ENCODE data around the gene CBFA2T2.

- TF ChIP-seq, protein P1, sequence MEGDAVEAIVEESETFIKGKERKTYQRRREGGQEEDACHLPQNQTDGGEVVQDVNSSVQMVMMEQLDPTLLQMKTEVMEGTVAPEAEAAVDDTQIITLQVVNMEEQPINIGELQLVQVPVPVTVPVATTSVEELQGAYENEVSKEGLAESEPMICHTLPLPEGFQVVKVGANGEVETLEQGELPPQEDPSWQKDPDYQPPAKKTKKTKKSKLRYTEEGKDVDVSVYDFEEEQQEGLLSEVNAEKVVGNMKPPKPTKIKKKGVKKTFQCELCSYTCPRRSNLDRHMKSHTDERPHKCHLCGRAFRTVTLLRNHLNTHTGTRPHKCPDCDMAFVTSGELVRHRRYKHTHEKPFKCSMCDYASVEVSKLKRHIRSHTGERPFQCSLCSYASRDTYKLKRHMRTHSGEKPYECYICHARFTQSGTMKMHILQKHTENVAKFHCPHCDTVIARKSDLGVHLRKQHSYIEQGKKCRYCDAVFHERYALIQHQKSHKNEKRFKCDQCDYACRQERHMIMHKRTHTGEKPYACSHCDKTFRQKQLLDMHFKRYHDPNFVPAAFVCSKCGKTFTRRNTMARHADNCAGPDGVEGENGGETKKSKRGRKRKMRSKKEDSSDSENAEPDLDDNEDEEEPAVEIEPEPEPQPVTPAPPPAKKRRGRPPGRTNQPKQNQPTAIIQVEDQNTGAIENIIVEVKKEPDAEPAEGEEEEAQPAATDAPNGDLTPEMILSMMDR (conservative IDR thresholded peaks at IDR 0.05; ENCODE audit: low read depth, low read length), result no peak
- TF ChIP-seq EZH2 (IDR thresholded peaks at IDR 0.05; ENCODE audit: borderline replicate concordance, low read depth, low read length, poor library complexity, severe bottlenecking), result no peak
Measured at GRCh38 chr20:33563788-33564187, 73.9 kb downstream of the CBFA2T2 start.

All from A673 (cell line).